ENCODE measurements around the gene LRPPRC.
"Not testable (repeated sequence)": the region's sequence is repeated elsewhere in the genome, so short reads cannot be mapped to it uniquely, and the experiment has no call there.

The LRPPRC gene

DNA sequence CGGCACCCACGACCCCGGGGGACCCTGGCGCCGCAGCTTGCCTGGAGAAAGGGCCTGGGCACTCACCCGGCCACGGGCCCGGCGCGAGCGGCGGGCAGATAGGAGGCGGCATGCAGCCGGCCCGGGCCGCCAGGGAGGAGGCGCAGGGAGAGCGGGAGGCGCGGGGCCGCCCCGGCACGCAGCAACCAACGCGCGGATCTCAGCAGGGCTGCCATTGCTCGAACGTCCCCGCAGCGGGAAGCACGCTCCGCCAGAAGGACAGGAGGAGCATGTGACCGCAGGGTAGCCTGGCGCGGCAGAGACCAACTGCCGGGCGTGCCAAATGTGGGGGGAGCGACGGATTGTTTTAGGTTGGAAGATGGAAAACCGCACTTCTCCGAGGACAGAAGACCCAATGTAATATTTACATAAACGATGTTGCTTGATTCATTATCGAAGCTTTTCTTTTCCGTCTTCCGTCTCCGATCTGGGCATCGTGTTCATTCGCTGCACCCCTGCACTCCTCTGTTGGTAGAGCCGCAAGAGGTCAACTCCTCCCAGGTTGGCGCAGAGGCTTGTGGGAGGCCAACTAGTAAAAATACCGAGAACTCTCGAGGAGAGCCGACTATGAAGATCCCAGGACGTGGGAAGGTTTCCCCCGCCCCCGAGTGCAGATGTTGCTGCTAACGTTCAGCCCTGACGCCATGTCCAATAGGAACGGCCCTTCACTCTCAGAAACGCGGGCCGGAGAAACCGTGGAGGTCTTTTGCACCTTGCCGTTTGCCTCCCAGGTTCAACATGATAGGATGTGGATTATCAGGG lies at the start of gene LRPPRC:
TSS of gene LRPPRC (minus strand) at position 257 of the 801 bp plus-strand sequence. CDS start at position 215, 42 bp downstream.
- DNase-seq (ENCODE audit: low spot score) = peak; percentile 95

DNA sequence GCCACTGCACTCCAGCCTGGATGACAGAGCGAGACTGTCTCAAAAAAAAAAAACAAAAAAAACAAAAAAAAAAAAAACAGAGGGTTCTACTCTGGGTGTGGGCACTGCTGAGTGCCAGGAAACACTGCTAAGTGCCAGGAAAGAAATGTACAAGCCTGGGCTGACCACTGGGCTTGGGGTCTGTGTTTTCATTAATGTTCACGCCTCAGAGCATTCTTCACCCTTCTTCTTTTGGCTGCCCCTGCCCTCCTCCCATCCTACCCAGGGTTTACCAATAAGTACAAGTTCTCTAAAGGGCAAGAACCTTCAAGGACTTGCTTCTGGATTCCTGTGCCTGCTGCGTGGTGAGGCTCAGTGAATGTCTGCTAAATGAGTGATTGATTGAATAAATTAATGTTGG lies 49.3 kb upstream of the LRPPRC start:
- no peak for DNase-seq (ENCODE audit: low spot score)

DNA sequence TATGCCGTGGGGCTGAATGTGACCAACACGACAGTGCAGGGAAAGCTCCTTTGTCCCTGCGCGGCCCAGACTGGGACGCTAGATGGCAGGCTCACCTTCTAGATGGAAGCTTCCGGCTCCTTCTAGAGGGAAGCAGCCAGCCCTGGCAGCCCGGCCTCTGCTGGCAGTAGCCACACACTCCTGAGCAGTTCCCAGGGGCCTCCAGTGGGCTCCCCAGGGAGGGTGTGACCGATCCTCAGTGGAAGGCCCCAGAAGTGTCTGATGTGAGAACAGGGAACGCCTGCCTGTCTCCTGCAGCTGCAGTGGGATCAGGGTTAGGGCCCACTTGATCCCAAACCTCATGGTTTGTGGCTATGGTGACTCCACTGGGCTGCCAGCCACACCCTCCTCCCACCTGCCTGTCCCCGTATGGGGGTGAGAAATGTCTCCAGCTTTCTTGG lies 48.5 kb upstream of the LRPPRC start:
- DNase-seq (ENCODE audit: low spot score) = peak; percentile 94

DNA sequence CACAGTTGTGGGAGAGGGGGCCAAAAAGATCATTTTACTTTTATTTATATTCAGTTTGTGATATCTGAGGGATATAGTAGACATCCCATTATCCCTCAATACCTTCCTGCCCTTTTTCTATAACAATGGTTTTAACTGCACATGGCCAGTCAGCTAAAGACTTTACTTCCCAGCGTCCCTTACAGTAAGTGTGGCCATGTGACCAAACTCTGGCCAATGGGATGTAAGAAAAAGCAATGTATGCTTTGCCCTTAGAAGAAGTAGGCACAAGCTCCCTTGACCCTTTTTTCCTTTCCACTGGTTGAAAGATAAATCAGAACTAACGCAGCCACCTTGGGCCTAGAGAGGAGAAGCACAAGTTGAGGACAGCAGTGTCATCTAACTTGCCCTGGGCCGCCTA lies 44.6 kb upstream of the LRPPRC start:
- no peak for DNase-seq (ENCODE audit: low spot score)

DNA sequence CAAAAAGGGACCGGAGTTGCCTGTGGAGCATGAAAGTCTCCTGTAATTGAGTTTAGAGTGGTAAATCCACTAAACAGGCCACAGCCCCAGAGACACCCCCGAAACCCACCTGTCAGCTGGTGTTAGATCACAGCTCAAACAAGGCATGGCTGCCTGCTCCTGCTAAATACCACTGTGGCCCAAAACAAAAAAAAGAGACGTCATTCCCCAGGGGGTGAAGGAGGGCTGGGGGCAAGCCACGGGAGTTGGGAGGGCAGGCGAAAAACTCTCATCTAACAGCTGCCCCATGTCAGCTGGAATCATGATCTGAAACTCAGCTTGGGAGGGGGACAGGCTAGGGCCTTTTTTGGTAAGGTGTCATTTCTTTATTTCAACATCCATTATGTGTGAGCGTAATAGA lies 42.5 kb upstream of the LRPPRC start:
- DNase-seq (ENCODE audit: low spot score) = no peak

DNA sequence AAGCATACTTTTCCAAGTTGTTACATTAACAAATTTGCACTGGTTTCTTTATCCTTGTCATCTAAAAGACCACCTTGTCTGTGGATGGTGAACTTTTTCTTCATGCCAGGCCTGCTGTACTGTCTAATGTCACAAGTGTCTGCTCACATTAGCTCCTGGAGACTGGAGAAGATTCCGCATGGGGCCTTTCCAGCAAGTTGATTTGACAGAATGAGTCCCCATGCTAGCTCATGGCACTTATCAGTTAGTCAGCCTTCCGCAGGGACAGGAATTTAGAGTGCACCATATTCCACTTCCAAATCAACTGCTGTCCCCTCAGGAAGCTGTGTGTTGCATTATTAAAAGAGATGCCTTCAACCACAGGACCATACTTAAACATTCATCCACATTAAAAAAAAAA lies 41.4 kb upstream of the LRPPRC start:
- DNase-seq (ENCODE audit: low spot score) = no peak

DNA sequence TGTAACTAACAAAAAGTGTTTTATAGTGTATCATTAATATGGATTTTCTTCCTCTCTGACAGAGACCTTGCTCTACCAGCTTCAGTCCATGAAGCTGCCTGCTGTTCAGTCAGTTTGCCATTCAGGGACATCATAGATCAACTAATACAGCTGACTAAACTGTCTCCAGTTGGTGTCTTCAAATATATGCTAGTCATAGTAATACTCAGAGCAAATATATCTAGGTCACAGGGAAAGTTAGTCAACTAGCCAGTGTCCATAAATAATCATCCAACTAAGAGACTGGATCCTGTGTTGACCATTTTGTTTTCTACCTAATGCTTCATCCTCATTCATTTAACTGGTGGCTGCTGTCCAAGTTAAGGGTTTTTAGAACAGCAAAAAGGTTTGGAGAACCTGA lies 38.2 kb upstream of the LRPPRC start:
- no peak for DNase-seq (ENCODE audit: low spot score)

DNA sequence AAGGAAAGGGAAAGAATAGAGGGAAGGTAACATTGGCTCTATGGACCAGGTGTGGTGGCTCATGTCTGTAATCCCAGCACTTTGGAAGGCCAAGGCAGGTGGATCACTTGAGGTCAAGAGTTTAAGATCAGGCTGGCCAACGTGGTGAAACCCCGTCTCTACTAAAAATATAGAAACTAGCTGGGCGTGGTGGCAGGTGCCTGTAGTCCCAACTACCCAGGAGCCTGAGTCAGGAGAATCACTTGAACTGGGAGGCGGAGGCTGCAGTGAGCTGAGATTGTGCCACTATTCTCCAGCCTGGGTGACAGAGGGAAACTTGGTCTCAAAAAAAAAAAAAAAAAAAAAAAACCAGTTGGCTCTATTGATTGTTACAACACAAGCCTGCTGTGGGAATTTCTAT lies 31.3 kb upstream of the LRPPRC start:
- DNase-seq (ENCODE audit: low spot score) = not testable (repeated sequence)

DNA sequence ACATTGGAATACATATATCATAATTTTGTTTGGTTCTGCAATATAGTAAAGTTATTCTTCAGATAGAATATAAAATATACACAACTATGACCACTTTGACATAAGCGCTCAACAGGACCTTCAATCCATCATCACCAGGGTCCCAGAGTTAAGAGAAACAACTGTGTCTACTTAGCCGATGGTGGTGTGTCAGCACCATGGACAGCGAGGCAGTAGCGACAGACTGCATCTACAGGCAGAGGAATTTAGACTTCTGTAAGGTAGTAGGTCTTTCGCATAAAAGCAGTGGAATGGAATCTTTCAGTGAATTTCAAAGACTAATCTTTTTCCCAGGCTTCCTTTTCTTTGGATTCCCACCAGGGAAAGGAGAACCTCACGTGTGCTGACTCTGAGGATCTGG lies 20.5 kb upstream of the LRPPRC start:
- peak; percentile 16 for DNase-seq (ENCODE audit: low spot score)

DNA sequence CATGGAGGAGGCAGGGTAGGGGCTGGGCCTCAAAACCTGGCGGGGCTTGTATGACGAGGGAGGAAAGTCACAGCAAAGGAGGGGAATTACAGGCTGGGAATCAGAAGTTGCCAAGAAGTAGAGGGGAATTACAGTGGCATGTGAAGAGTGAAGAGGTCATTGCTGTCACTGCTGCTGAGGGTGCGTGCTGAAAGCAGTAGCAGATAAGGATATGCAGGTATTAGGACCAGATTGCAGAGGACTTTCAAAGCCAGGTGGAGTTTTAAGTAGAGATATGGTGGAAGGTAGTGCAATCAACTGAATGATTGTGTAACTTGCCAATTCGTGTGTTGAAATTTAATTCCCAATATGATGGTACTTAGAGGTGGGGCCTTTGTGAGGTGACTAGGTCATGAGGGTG lies 19.4 kb upstream of the LRPPRC start:
- no peak for DNase-seq (ENCODE audit: low spot score)

DNA sequence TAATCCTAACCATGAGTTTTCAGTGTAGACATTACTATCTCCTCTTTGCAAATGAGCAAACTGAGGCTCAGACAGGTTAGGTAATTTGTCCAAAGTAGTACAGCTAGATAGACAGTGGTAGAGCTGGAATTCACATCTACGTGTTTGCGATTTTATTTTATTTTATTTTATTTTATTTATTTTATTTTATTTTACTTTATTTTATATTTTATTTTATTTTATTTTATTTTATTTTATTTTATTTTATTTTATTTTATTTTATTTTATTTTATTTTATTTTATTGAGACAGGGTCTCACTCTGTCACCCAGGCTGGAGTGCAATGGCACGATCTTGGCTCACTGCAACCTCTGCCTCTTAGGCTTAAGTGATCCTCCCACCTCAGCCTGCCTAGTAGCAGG lies 17.4 kb upstream of the LRPPRC start:
- not testable (repeated sequence) for DNase-seq (ENCODE audit: low spot score)

DNA sequence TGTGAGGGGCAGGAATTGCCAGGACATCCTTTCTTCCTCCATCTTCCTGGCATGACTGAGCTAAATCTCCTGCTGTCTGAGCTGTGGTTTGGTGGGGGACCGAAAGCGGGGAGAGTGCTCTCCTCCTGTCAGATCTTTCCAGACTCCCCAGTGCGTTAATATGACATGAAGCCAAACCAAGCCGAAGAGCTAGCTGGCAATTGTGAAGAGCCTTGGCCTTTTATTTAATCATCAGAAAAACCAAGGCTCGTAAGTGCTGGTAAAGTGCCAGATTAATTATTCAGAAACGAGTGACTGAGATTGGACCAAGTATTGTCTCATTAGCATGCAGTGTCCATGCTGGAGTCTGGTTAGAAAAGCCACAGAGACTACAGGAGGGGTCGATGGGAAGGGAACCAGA lies 14.5 kb upstream of the LRPPRC start:
- peak; percentile 45 for DNase-seq (ENCODE audit: low spot score)

DNA sequence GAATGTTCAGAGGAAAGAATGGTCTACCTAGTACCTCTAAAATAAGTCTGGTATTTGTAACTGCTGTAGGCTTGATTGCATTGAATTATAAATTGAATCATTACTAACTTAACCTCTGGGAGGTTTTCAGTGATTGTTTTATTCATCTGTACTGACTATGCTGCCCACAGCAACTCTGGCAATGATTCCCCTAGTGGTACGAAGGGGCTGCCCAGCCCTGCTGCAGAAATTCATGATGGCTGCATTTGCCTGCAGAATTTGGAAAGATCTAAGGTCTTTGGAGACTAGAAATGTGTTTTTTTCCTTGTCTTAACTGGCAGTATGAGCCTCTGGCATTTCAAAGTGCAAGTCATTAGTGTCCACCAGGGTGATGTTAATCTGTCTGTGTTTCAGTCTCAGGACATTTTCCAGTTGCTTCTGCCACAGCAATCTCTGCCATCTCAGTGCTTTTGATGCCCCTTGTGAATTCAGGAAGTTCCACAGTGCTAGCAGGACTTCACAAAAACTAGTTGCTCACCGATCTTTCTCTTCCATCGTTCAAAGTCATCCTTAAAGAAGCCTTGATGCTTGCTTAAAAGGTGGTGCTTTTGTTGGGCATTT lies 13.4 kb upstream of the LRPPRC start:
- DNase-seq (ENCODE audit: low spot score) = no peak

DNA sequence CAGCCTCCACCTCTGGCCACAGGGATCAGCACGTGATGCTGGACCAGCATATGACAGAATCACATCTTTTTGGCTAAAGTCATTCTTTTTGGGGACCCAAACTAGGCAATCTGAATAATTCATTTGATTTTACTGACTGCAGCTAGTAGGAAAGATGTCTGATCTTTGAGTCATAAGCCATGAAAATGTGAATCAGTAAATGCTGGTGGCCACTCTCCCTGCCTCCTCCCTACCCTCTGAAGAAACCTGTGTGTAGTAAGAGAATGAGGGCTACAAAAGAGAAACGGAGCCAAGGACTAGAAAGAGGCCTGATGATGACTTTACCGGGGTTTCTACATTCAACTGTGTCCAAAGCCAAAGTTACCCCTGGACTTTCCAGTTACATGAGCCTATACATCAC lies 10.1 kb upstream of the LRPPRC start:
- no peak for DNase-seq (ENCODE audit: low spot score)

DNA sequence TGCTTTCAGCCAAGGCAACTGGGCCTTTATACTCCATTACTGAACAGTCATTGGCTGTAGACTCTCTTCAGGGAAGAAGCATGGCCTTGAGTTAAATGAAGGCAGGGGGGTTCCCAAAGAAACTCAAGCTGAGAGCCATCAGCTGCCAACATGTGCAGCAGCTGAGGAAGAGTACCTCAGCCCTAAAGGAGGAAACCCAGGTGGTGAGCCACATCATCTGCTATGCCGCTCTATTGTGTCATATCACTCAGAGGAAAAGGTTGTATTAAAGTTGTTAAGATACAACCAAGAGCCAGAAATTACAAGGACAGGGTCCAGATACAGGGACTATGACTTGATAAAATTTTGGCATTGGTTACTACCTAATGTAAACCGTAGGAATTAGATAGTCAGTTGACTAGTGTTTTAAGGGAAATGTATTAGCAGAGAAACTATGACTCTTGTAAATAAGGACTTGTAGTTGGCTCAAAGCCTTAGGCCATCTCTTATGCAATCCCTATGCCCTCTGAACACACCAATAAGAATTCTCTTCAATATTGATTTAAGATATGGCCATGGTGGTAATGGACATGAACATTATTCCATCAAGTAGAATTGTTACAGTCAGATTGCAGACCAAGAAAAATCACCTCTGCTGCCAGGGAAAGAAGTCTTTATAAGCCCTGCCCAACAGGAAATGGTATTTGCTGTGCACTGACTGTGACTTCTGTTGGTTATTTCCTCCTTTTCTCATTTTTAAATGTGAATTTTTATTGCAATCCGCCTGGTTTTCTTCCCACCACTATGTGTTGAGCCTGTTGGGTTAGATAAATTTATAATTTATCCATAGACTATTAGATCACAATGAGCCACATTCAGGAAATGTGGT lies 9.2 kb upstream of the LRPPRC start:
- DNase-seq (ENCODE audit: low spot score) = no peak

DNA sequence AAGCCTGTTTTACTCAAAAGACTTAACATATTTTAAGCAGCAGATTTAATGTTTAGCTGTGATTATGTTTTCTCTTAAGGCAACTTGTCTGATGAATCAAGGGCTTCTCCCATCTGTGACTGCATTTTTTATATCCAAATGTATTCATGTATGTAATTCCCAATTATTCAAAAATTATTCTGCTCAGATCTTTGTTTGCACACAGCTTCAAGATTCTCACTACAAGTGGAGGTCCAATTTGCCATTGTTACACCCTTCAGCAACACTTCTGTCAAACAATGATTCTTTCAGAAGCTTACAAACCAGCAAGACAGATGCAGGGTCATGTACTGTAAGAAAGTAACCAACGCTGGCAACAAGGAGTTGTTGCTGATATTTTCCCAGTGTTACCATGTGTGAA lies 5.9 kb upstream of the LRPPRC start:
- peak; percentile 14 for DNase-seq (ENCODE audit: low spot score)

DNA sequence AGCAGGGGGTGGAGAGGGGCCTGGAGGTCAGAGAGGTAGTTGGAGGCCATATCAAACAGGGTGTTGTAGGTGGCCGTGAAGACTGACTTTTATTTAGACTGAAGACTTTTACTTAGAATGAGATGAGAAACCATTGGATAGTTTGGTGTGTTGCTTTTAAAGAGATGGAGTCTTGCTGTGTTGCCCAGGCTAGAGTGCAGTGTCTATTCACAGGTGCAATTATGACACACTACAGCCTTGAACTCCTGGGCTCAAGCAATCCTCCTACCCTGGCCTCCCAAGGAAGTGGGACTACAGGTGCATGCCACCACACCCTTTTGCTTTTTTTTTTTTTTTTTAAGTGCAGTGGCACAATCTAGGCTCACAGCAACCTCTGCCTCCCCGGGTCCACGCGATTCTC lies 2.5 kb upstream of the LRPPRC start:
- DNase-seq (ENCODE audit: low spot score) = no peak

DNA sequence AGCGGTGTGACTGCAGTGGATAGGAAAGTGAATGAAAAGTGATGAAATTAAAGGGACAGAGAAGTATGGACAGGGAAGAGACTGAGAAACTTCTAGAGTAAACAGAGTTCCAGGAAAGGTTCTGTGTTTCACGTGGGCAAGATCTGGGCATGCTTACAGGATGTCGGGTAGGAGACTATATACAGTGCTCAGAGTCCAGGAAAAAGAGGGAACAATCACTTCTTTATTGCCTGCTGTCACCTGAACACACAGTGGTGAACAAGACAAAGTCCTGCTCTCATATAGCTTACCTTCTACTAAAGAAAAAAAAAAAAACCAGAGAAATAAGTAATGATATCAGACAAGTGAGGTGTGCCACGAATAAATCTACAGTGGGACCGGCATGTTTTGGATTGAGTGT lies 2.4 kb downstream of the LRPPRC start:
- no peak for DNase-seq (ENCODE audit: low spot score)

DNA sequence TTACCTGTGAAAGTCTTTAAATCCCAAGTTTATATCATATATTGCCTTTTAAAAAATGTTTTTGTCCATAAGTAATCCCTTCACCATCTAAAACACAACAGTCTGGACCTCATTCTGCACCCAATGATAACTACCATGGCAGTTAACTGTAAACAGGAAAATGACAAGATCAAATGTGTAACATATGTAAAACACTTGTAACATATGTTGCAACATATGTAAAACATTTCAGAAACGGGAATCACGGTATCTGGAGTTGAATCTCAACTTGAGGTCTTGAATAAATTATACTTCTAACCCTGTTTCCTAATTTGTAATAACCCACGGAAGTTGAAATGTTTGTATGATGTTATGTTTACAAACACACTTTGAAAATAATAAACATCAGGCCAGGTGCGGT lies 6.2 kb downstream of the LRPPRC start:
- no peak for DNase-seq (ENCODE audit: low spot score)

DNA sequence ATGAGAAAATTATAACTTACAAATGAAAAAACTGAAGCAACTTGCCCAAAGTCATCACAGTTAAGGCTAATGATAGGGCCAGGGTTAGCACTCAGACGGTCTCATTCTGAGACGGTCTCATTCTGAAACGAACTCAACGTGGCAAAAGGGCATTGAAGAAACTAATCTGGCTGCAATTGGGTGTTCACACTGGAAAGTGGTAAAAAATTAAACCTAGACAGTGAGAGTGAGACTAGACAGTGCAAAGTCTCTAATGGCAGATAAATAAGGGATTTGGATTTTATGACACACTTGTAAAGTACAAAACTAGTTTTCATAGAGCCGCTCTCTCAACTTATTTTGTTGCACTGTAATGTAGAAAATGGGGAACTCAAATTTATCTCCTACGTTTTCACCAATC lies 9.2 kb downstream of the LRPPRC start:
- DNase-seq (ENCODE audit: low spot score) = no peak

DNA sequence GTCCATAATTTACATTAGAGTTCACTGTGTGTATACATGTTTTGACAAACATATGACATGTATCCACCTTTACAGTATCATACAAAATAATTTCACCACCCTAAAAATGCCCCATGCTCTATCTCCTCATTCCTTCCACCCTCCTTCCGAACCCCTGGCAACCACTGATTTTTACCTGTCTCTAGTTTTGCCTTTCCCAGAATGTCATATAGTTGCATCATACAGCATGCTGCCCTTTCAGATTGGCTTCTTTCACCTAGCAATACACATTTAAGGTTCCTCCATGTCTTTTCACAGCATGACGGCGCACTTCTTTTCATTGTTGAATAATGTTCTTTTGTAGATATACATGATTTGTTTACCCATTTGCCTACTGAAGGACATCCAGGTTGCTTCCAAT lies 10.4 kb downstream of the LRPPRC start:
- no peak for DNase-seq (ENCODE audit: low spot score)

DNA sequence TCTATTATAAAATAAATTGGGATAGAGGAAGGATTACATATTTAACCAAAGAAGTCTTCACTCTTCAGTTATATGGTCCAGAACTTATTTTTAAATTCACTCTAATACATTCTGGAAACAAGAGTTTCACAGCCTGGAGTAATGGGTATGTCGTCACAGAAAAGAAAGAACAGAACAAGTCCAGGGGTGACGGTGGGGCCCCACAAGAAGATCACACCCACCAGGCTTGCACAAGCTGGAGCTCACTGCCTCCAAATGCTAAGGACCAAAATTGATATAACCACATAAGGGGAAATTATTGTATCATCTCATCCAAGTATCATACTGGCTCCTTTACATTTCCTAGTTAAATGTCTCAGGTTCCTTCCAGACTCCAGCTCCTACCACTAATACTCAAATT lies 11.3 kb downstream of the LRPPRC start:
- no peak for DNase-seq (ENCODE audit: low spot score)

DNA sequence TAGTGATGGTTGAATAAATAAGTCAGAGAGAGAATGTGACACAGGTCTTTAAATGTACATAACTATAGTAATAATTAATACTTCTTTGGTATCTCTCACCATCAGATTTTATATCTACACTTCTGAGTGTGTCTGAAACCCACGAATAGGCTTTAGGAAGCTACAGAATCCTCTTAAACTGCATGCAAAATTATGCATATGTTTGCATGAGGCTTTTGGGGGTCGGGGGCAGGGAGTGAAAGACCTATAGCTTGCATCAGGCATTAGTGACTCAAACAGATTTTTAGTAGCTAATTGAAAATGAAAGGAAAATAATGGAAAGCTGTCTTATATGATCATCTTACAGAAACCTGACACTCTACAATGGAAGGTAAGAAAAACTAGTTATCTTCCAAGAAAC lies 14.9 kb downstream of the LRPPRC start:
- DNase-seq (ENCODE audit: low spot score) = no peak
